Measurements from ENCODE around the gene CUL7.
"Not testable (repeated sequence)": the region's sequence is repeated elsewhere in the genome, so short reads cannot be mapped to it uniquely, and the experiment has no call there.

CUL7 gene

DNA sequence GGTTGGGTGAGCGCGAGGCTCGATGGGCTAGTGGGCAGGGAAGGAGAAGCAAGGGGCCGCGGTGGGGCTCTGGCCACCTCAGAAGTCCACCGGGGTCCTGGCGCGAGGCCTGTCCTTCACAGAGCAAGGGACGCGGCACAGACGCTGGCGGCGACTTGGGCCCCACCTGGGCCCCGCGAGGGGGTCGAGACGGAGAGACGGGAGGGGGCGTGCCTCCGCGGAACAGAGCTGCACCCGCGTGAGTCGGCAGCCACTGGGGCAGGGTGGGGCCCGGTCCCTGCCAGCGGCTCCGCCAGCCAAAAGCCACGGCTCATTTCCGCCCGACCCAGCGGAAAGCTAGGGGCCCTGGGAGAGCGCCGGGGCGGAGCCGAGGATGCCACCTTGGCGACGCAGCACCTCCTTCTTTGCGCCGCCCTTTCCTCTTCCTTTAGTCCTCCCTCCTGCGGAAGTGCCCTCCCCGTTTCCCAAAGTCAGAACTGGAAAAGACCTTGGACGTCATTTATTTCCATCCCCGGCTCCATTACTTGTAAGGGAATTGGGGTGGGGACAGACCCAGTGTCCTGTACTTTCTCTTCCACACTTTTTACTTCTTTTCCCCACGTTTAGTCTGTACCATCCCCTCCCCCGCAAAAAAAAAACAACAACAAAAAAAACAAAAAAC is at the start of gene CUL7:
CUL7 (minus strand) TSS at position 307 of the 661 bp plus-strand sequence. CDS start 1,063 bp downstream, outside the sequence.
- peak; percentile 77 for DNase-seq (ENCODE audit: low read depth)

DNA sequence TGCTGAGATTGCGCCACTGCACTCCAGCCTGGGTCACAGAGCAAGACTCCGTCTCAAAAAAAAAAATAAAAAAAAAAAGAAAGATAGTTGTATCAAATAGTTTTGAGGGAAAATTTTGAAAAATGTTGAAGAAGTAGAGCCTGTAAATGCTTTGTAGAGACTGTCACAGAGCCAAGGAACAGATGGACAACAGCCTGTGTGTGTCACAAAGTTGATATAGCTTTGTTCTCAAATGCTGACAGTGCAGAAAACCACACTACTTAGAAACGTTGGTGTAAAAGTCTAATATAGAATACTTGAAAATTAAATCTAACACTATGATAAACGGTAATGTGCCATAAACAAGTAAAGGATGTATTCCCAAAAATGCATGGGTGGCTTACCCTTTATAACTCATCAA is 47.8 kb upstream of the CUL7 start:
- no peak for DNase-seq (ENCODE audit: low read depth)

GRCh38 chr6:43097502-43097901 is 43.9 kb upstream of the CUL7 start:
- DNase-seq (ENCODE audit: low read depth) = no peak

DNA sequence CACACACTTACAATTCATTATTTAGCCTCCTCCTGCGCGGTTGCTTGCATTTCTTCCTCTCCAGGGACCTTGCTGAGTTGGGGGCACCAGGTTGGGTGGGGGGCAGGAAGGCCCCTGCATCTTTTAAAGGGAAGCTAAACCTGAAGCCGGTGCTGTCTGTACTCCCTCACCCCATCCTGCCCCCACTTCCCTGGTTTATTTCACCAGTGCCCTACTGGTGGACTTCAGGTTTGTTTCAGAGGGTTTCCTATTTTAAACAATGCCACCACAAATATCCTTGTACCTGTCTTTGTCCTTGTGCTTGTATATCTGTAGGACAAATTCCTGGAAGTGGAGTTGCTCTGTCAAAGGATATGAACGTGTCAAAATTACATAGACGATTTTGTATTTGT is 43.4 kb upstream of the CUL7 start:
- no peak for DNase-seq (ENCODE audit: low read depth)

GRCh38 chr6:43096451-43097097 is 42.9 kb upstream of the CUL7 start:
- no peak for DNase-seq (ENCODE audit: low read depth)

DNA sequence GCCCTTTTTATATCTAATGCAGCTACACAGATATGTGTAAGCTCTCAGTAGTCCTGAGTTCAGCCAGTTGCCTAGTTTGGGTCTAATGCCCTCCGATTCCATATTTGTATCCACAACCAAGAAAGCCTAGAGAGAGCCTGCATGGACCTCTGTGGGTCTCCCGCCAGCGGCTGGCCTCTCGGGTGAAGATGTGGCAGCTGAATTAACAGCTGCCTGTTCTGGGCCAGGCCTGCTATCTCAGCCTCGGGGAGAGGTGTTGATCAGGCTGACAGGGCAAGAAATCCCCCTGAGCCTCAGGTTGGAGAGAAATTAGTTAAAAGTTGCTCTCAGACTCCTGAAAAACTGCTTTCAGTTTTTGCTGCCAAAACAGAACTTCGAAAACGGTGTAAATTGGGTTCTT is 42.3 kb upstream of the CUL7 start:
- no peak for DNase-seq (ENCODE audit: low read depth)

DNA sequence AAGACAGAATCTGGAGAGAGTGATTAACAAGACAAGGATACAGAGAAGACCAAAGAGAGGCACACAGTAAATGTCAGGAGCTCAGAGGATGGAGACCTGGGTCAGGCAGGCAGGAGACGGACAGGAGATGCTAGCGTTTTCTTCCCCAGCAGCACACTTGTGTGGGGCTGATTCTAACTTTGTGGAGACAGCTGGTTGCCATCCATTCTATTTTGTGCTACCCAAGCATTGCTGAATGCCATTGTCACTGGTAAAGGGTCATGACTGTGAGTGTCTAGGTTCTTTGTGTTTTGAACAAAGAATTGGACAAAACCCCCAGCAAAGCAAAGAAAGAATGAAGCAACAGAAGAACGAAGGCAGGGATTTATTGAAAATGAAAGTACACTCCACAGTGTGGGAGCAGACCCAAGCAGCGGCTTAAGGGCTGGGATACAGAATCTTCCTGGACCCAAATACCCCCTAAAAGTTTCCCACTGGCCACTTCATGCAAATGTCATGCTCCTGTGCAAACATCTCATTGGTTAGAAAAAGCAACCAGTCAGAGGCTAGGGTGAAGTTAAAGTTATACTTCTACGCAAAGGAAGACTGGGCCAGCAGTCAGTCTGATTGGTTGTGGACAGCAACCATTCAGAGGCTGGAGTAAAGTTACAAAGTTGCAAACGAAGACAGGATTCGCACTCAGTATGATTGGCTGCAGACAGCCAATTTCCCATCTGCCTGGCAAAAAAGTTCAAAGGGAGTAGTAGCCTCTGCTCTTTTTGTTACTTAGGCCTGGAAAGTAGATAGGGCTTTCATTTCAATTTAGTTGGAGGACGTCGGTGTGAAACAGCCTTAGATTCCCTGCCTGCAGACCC is 40.0 kb upstream of the CUL7 start:
- DNase-seq (ENCODE audit: low read depth) = no peak

DNA sequence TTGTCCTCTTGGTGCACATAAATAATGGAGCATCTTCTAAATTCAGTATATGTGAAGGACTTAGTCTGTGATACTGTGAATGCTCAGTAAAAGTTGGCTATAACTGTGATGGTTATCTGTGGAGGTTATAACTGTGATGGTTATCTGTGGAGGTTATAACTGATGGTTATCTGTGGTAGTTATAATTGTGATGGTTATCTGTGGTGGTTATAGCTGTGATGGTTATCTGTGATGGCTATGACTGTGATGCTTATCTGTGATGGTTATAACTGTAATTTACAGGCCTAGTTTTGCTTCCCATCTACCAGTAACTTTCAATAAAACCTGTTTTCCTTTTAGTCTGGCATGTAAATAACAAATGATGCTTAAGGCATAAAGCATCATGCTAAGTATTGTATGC is 39.0 kb upstream of the CUL7 start:
- no peak for DNase-seq (ENCODE audit: low read depth)

- no peak for DNase-seq (ENCODE audit: low read depth)
These were observed 37.9 kb upstream of the CUL7 start for GRCh38 chr6:43091436-43091991.

GRCh38 chr6:43091020-43091419 is 37.4 kb upstream of the CUL7 start:
- no peak for DNase-seq (ENCODE audit: low read depth)

DNA sequence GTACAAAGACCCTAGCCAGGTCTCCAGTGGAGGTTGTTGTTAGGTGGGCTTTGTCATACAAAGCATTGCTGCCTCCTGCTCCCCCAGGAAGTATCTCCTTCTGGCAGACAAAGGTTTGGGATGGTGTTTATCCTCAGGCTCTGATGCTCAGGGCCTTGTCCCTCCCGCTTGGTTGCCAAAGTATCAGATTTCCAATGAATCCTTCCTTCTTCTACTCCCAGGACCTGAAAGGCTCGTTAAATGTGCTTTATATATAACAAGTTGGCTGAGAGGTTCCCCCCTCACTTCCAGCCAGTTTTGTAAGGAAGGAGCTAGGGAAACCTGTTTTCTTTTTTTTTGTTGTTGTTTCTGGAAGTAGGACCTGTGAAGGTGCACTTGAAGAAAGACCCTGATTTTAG is 36.9 kb upstream of the CUL7 start:
- no peak for DNase-seq (ENCODE audit: low read depth)

- DNase-seq (ENCODE audit: low read depth) = no peak
These were observed 36.4 kb upstream of the CUL7 start for GRCh38 chr6:43089874-43090558.

GRCh38 chr6:43089467-43089866 is 35.8 kb upstream of the CUL7 start:
- DNase-seq (ENCODE audit: low read depth) = no peak

DNA sequence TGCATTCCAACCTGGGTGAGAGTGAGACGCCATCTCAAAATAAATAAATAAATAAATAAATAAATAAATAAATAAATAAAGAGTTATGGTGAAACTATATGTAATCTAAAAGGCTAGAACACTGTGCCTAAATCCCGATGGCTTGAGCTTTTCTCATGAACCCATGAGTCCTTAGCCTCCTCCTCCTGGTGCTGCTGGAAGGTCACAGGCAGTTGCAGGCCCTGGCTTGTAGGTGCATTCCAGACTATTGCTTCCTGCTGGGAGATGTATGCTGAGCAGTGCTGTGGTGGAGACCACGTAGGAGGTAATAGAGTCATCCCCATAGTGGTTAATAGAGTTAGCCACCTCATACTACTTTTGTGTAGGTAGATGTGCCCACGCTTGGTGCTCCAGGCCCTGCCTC is 35.0 kb upstream of the CUL7 start:
- DNase-seq (ENCODE audit: low read depth) = no peak

DNA sequence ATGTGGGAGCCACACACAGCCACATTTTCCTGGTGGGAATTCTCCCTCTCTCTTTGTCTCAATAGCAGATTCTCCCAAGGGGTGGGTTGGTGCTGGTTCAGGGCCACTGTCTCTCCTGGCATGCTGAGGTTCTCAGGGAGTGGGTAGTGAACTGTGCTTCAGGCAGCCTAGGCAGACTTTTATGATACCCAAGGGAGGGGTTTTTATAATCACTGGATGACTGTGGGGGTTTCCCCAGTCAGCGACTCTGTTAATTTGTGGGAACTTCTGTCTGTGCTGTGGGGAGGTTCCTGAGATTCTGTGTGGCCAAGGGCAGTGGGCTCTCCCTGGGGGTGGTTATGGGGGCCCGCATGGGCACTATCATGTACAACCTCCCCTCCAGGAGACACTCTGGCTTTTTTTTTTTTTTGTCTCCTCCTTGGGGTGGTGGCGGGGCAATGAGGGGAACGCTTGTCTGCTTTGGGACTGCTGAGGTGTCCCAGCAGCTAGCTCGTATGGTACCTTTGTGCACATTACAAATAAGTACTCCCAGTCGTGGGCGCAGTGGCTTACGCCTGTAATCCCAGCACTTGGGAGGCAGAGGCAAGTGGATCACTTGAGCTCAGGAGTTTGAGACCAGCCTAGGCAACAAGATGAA is 32.5 kb upstream of the CUL7 start:
- DNase-seq (ENCODE audit: low read depth) = no peak

GRCh38 chr6:43082806-43083655 is 29.4 kb upstream of the CUL7 start:
- DNase-seq (ENCODE audit: low read depth) = no peak

- not testable (repeated sequence) for DNase-seq (ENCODE audit: low read depth)
These were observed 28.3 kb upstream of the CUL7 start for GRCh38 chr6:43081922-43082321.

- no peak for DNase-seq (ENCODE audit: low read depth)
These were observed 27.4 kb upstream of the CUL7 start for GRCh38 chr6:43081043-43081442.

DNA sequence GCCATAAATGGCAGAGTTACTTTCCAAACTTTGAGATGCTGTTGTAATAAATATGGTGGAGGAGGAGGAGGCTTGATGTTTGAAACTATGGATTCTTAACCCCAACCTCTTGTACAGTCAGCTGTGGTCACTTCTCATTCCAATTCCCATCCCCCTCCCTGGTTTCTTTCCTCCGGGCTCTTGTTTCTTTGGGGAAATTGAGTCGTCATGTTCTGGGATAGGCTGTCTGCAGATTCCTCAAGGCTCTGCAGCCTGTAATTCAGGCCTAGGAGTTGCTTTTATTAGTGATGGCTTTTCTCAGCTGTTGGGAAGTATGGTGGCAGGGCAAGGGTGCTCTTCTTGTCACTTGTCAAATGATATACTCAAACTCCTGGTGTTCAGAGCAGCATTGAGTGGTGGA is 25.0 kb upstream of the CUL7 start:
- DNase-seq (ENCODE audit: low read depth) = no peak

- DNase-seq (ENCODE audit: low read depth) = no peak
These were observed 24.4 kb upstream of the CUL7 start for GRCh38 chr6:43077981-43078511.
